HT1080 (cell line): ENCODE results near the gene CEP68. TPM values are rescaled to one million over a fixed set of nuclear protein-coding genes. Genes with fewer than 3 reads are reported as not detected.
"Not testable (repeated sequence)": the region's sequence is repeated elsewhere in the genome, so short reads cannot be mapped to it uniquely, and the experiment has no call there.

ENCODE experiments used
- DNase-seq: peaks from one replicate; pipeline ENCODE4 v3.0.0-alpha.2; 2015; ENCODE audit warnings: low read depth
- polyA plus RNA-seq, 2 experiments: library from polyadenylated mRNA; depleted of rRNA; stranded (reverse); fragments of >200 nt; gene quantifications; 2 replicates each; pipeline ENCODE4 v1.2.3, GENCODE V29; 2015
- total RNA-seq: library from RNA; depleted of rRNA; stranded (reverse); fragments of >200 nt; shearing (Covaris generic); gene quantifications from 2 replicates; pipeline ENCODE4 v1.2.3, GENCODE V29; 2014; rRNA removed

The CEP68 gene, protein sequence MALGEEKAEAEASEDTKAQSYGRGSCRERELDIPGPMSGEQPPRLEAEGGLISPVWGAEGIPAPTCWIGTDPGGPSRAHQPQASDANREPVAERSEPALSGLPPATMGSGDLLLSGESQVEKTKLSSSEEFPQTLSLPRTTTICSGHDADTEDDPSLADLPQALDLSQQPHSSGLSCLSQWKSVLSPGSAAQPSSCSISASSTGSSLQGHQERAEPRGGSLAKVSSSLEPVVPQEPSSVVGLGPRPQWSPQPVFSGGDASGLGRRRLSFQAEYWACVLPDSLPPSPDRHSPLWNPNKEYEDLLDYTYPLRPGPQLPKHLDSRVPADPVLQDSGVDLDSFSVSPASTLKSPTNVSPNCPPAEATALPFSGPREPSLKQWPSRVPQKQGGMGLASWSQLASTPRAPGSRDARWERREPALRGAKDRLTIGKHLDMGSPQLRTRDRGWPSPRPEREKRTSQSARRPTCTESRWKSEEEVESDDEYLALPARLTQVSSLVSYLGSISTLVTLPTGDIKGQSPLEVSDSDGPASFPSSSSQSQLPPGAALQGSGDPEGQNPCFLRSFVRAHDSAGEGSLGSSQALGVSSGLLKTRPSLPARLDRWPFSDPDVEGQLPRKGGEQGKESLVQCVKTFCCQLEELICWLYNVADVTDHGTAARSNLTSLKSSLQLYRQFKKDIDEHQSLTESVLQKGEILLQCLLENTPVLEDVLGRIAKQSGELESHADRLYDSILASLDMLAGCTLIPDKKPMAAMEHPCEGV
- 3.4 and 3.7 TPM in 2 replicates for total RNA-seq
- 5.2 and 5.8 TPM in 2 replicates for polyA plus RNA-seq (2015; cell fraction: cytosol; rRNA removed)
- 8.5 and 10.7 TPM in 2 replicates for polyA plus RNA-seq (2015; cell fraction: nucleus; rRNA removed)

GRCh38 chr2:65056215-65057053 lies at the start of gene CEP68:
Gene CEP68, plus strand, starts transcription at chr2:65056416. Its CDS starts 13,029 bp downstream, at chr2:65069445.
- DNase-seq: peak; percentile 96

DNA sequence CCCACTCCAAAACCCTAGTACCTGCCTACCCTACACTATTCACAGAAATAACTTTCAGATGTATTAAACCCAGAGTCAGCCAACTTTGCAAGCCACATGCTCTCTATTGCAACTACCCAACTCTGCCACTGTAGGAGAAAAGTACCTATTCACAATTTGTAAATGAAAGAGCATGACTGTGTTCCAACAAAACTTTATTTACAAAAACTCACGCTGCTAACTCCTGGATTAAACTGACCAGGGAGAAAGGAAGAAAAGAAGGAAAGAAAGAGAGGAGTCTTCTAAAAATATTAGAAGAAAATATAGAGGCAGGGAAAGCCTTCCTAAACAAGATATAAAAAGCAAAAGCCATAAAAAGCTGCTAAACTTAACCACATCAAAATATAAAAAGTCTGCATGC lies 42.4 kb upstream of the CEP68 start:
- DNase-seq: no peak

DNA sequence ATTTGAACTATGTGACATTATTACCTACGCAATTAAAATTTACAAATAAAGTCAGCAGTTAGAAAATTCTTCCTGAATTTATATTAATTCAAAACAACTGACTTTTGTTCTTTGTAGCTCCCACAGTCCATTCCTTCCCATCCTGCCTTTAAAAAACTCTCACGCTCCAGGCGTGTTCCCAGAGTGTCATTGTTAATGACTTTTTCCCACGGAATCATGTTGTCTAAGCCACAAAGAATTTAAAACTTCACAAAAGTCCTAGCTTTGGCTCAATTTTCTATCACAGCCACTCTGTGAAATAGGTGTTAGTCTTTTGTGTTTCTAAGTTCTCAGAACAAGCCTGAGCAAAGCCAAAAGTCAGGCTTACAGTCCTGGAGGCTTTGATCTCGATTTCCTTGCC lies 40.5 kb upstream of the CEP68 start:
- DNase-seq: no peak

DNA sequence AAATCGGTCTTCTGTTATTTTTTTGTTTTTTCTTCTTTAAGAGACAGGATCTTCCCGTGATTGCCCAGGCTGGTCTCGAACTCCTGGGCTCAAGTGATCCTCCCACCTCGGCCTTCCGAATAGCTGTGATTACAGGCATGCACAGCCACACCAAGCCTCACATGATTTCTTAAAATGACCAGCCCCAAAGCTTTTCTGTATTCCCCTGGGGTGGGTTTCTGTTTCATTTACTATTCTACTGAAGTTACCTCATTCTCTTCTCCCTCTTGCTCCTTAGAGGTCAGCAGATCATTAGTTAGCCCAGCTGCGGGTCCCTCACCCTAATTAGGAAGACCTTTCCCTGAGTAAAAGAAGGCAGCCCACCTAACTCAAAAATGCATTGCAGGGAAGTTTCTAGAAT lies 39.4 kb upstream of the CEP68 start:
- no peak for DNase-seq

DNA sequence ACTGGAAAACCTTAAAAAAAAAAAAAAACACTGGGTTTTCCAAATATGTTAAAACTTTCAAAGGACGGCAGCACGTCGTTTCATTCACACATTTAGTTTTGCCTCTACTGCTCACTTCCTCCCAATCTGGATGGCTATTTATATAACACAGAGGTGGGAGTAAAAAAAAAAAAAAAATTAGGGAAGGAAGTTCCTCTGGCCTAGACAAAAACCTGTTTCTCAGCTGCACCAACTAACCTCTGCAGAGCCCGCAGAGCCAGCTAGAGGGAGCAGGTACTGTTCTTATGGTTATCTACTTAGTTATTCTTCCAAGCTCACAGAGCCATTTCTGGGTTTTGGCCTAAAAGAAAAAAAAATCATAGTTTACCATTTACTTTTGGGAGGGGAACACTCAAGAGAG lies 38.9 kb upstream of the CEP68 start:
- DNase-seq: no peak

DNA sequence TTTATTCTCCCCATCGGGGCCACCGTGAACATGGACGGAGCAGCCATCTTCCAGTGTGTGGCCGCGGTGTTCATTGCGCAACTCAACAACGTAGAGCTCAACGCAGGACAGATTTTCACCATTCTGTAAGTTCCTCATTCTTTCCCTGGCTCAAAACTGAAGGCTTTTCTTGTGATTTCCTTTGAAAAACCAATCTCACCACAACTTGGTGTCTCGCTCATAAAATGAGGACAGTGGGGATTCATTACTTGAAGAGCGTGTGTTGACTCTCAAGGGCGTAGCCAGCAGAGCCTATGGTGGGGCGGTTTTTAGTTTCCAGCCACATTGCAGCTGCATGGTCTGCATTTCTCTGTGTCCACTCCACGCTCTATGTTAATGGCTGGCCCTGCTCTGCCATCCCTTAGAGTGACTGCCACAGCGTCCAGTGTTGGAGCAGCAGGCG lies 38.1 kb upstream of the CEP68 start:
- no peak for DNase-seq

- DNase-seq: no peak
Observed at GRCh38 chr2:65019010-65019409, 37.2 kb upstream of the CEP68 start.

GRCh38 chr2:65019675-65020195 lies 36.5 kb upstream of the CEP68 start:
- DNase-seq: no peak

DNA sequence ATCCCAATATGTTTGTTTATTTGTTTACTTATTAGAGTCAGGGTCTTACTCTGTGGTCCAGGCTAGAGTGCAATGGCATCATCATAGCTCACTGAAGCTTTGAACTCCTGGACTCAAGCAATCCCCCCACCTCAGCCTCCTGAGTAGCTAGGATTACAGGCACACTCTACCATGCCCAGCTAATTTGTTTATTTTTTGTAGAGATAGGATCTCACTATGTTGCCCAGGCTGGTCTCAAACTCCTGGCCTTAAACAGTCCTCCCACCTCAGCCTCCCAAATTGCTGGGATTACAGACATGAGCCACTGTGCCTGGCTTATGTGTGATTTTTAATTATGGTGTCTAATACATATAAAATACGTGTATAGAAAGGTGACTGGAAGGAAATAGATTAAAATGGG lies 36.0 kb upstream of the CEP68 start:
- DNase-seq: not testable (repeated sequence)

- DNase-seq: no peak
Observed at GRCh38 chr2:65020943-65021528, 35.2 kb upstream of the CEP68 start.

DNA sequence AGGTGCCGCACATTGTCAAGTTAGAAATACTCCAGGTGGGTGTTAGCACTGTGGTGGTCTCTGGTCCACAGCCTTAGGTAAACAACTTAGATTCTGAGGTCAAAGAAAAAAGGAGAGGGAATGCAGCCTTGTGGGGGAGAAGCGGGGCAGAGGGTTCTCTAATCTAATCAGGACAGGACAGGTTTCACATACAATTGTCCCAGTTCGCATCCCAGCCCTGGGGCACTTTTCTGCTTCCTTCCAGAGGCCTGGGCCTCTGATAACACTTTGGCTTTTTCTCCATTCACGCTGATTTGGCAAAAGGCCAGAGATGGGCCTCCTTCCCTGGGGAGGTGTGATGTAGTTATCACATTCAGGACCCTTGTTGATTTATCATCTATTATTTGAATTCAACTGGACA lies 34.5 kb upstream of the CEP68 start:
- DNase-seq: no peak

DNA sequence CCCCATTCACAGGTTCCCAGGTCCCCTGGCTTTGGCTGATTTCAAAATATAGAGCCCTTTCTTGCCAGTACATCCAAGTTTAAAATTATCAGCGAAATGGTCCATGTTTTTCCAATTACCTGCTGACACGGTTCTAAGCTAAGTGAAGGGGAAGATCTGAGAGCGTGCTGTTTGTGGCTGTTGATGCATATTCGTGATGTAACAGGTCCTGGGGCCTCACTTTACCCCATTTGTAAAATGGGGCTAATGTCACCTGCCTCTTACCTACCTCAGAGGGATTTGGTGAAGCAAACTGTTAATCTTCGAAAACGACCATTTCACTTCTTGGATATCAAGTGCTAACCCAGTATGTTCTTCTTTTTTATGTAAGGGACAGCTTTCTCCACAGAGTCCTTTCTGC lies 34.0 kb upstream of the CEP68 start:
- no peak for DNase-seq

DNA sequence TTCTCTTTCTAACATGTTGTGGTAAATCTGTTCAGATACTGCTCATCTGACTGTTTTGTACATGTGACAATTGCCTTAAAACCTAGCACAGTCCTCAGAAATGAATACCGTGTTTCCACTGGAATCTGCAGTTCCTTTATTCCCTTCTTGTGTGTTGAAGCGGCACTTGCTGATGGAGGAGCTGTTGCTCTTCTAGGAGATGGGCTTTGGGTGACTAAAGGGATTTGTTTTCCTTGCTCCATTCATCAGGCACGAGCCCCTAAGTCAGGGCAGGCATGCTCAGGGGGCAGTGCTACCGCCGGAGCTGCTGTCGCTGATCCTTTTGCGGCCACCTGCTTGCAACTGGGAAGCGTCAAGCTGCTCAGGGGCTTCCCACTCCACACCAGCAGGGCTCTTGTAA lies 32.5 kb upstream of the CEP68 start:
- DNase-seq: no peak

DNA sequence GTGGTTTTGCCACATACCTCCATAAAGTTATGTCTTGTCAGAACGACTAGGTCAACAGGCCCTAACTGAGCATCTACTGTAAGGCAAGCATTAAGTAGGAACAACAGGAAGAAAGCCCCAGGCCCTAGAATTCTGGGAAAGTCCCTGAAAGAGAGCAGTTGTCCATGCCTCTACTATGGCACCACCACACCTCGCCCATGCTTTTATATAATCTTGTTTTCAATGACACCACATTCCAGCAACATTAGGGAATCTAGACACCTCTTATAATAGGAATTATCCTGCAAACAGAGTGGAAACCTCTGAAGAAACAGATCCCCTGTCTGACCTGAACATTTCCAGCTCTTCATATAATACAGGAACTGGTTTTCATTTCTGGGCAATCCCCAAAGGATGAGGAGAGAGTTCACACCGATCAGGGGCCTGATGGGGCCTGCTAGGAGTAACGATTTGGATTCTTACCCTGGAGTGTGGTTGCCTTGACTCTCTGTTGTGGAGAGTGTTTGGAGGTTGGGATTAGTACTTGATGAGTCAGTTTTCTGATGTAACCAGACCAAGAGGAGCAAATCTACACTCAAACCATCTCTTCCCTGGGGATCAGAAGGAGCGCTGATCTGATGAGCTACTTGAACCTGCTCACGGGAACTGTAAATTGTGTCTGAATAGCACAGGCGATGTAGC lies 31.9 kb upstream of the CEP68 start:
- DNase-seq: peak; percentile 76

DNA sequence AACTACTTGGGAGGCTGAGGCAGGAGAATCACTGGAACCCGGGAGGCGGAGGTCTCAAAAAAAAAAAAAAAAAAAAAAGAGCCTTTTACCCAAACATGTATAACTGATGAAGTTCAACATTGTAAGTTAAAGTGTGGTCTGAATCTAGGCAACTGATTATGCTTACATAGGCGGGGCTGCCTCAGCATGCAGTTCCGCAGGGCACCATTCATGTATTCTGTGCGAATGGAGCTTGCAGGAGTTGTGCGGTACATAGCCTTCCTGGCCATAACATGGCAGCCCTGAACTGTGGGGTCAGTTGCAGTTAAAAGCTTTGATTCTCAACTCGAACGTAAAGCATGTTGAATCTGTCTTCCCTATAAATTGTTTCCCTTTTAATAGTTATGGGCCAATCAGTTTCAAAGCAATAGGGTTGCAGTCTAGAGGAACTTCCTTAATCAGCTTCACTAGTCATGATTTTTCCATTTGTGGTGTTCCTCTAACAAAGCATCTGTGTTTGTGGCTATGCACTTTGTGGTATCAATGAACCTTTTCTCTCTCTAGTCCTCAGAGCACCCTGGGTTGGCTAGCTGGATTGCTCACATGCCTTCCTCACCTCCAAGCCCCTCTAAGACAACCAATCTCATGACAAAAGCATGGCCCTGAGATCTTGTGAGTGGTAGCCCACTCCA lies 30.6 kb upstream of the CEP68 start:
- no peak for DNase-seq

DNA sequence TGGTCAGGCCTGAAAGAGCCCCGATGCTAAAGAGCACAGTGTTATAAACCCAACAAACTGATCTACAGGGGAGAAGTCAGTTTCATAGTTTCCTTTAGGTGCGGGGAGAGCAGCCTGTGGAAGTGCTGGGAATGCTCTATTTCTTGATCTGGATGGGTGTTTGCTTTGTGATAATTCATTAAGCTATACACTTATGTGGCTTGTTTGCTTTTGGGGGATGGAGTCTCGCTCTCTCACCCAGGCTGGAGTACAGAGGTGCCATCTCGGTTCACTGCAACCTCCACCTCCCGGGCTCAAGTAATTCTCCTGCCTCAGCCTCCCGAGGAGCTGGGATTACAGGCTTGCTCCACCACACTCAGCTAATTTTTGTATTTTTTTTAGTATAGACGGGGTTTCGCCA lies 30.1 kb upstream of the CEP68 start:
- no peak for DNase-seq

GRCh38 chr2:65026704-65027464 lies 29.3 kb upstream of the CEP68 start:
- DNase-seq: no peak

- no peak for DNase-seq
Observed at GRCh38 chr2:65027616-65028244, 28.5 kb upstream of the CEP68 start.
